IMR-90 (cell line): ENCODE results near the gene FOXO6. TPM values are rescaled to one million over a fixed set of nuclear protein-coding genes. Genes with fewer than 3 reads are reported as not detected.

Experiments
- ATAC-seq: fragments of 200-7000 bp; cut with Tn5 transposase; 2 replicates; pipeline ENCODE4 v1.9.1; 2020; ENCODE audit warnings: low read depth, mild to moderate bottlenecking, moderate library complexity
- BruUV-seq: library from RNA; stranded (reverse); fragments of 400-500 nt; replicated peaks from 2 replicates; lab custom pipeline; 2021; lab: Mats Ljungman, UMichigan
- CTCF ChIA-PET: fragments of 300-600 bp; formaldehyde crosslinking; extraction: SDS; loops from one replicate; lab custom pipeline; 2021; ENCODE audit warnings: antibody characterized with exemption; lab: Yijun Ruan, JAX
- POLR2A ChIA-PET: fragments of 300-600 bp; sonication (Branson Sonifier 250); formaldehyde crosslinking; loops from one replicate; lab custom pipeline; 2022; ENCODE audit warnings: antibody characterized with exemption; ENCODE audit not compliant: unreplicated experiment; lab: Charles Lee
- DNase-seq: peaks from one replicate; pipeline ENCODE4 v3.0.0; 2013
- H2AFZ ChIP-seq: replicated peaks from 2 replicates; pipeline ENCODE3; 2013; ENCODE audit warnings: low read length, mild to moderate bottlenecking; ENCODE audit not compliant: poor library complexity
- H2AK5ac ChIP-seq: 2 replicates; pipeline ENCODE4 v1.6.1; 2013; ENCODE audit warnings: low read depth, low read length, inconsistent platforms
- H2AK9ac ChIP-seq: replicated peaks from 2 replicates; pipeline ENCODE3; 2013; ENCODE audit warnings: mild to moderate bottlenecking, low read depth, low read length, moderate library complexity; ENCODE audit not compliant: poor library complexity
- H2BK120ac ChIP-seq: 2 replicates; pipeline ENCODE4 v1.6.1; 2013; ENCODE audit warnings: low read depth, low read length, inconsistent platforms
- H2BK15ac ChIP-seq: 3 replicates; pipeline ENCODE4 v1.6.1; 2013; ENCODE audit warnings: low read depth, low read length, inconsistent platforms
- H2BK20ac ChIP-seq: 2 replicates; pipeline ENCODE4 v1.6.1; 2013; ENCODE audit warnings: low read depth, mild to moderate bottlenecking, inconsistent platforms, low read length, moderate library complexity
- H2BK5ac ChIP-seq: 2 replicates; pipeline ENCODE4 v1.6.1; 2013; ENCODE audit warnings: mild to moderate bottlenecking, low read depth, low read length, inconsistent platforms; ENCODE audit not compliant: poor library complexity, severe bottlenecking
- H3K14ac ChIP-seq: replicated peaks from 2 replicates; pipeline ENCODE4 v1.6.1; 2013; ENCODE audit warnings: low read depth, low read length, inconsistent platforms
- H3K18ac ChIP-seq: 2 replicates; pipeline ENCODE4 v1.6.1; 2013; ENCODE audit warnings: low read depth, low read length, control low read depth
- H3K23ac ChIP-seq: 2 replicates; pipeline ENCODE4 v1.6.1; 2013; ENCODE audit warnings: low read depth, low read length, inconsistent platforms
- H3K27ac ChIP-seq: 2 replicates; pipeline ENCODE4 v1.5.1; 2013; ENCODE audit warnings: mild to moderate bottlenecking, control low read depth, low read length; ENCODE audit not compliant: insufficient read depth
- H3K27me3 ChIP-seq: 2 replicates; pipeline ENCODE4 v1.6.1; 2013; ENCODE audit warnings: low read length; ENCODE audit not compliant: control insufficient read depth, insufficient read depth
- H3K36me3 ChIP-seq: 2 replicates; pipeline ENCODE4 v1.6.1; 2013; ENCODE audit warnings: low read length, mixed read lengths; ENCODE audit not compliant: control insufficient read depth, insufficient read depth
- H3K4ac ChIP-seq: 2 replicates; pipeline ENCODE4 v1.6.1; 2013; ENCODE audit warnings: low read depth, low read length, inconsistent platforms
- H3K4me1 ChIP-seq: 2 replicates; pipeline ENCODE4 v1.6.1; 2013; ENCODE audit warnings: low read length, mixed read lengths; ENCODE audit not compliant: control insufficient read depth, insufficient read depth
- H3K4me2 ChIP-seq: 2 replicates; pipeline ENCODE4 v1.6.1; 2013; ENCODE audit warnings: low read depth, mild to moderate bottlenecking, control low read depth, low read length, moderate library complexity
- H3K4me3 ChIP-seq: 2 replicates; pipeline ENCODE4 v1.5.1; 2013; ENCODE audit warnings: low read depth, mild to moderate bottlenecking, control low read depth, low read length, moderate library complexity; ENCODE audit not compliant: insufficient read depth
- H3K56ac ChIP-seq: 2 replicates; pipeline ENCODE4 v1.6.1; 2013; ENCODE audit warnings: low read length, inconsistent platforms; ENCODE audit not compliant: insufficient read depth; ENCODE audit errors: extremely low read depth
- H3K79me1 ChIP-seq, 2 experiments: 2 replicates each; pipeline ENCODE4 v1.6.1; 2013; ENCODE audit warnings: low read length in 2 of 2, inconsistent platforms in 1 of 2, low read depth in 1 of 2
- H3K9ac ChIP-seq: 2 replicates; pipeline ENCODE4 v1.6.1; 2013; ENCODE audit warnings: low read depth, low read length, control low read depth
- H3K9me1 ChIP-seq: 2 replicates; pipeline ENCODE4 v1.6.1; 2013; ENCODE audit warnings: low read length, inconsistent platforms; ENCODE audit not compliant: insufficient read depth
- H3K9me3 ChIP-seq: 2 replicates; pipeline ENCODE4 v1.6.1; 2013; ENCODE audit warnings: low read length; ENCODE audit not compliant: control insufficient read depth, insufficient read depth
- H4K20me1 ChIP-seq: 2 replicates; pipeline ENCODE4 v1.6.1; 2013; ENCODE audit warnings: low read length, inconsistent platforms; ENCODE audit not compliant: insufficient read depth
- H4K5ac ChIP-seq: 2 replicates; pipeline ENCODE4 v1.6.1; 2013; ENCODE audit warnings: mild to moderate bottlenecking, low read depth, low read length, control low read depth
- H4K8ac ChIP-seq, 2 experiments: 2 replicates each; pipeline ENCODE4 v1.6.1; 2013; ENCODE audit warnings: low read depth in 2 of 2, low read length in 2 of 2, control low read depth in 1 of 2, inconsistent platforms in 1 of 2
- H4K91ac ChIP-seq: 2 replicates; pipeline ENCODE4 v1.6.1; 2013; ENCODE audit warnings: low read depth, low read length, inconsistent platforms; ENCODE audit not compliant: insufficient read depth
- MAFK ChIP-seq: IDR thresholded peaks from 2 replicates; pipeline ENCODE4 v1.6.1; 2012; ENCODE audit warnings: low read depth, low read length, improper control_type of control experiment
- WGBS, 2 experiments: methylation state at CpG; one replicate each; pipeline versions ENCODE4 v1.1.5 to v1.1.7; 2013; ENCODE audit warnings: missing lambda C conversion rate in 2 of 2; ENCODE audit not compliant: insufficient read length in 1 of 2; ENCODE audit errors: extremely low coverage in 2 of 2; 5-methylcytosine and 5-hydroxymethylcytosine counted together
- dilution Hi-C: fragments of 300-500 bp; cut with HindIII; formaldehyde crosslinking; loops from one replicate; pipeline ENCODE4 v1.14.3; 2018; ENCODE audit warnings: low sequenced_read_pairs; ENCODE audit not compliant: unreplicated experiment
- in situ Hi-C: fragments of 300-500 bp; cut with MboI; formaldehyde crosslinking; loops from 3 replicates; pipeline ENCODE4 v1.14.3; 2019; ENCODE audit warnings: low sequenced_read_pairs, inconsistent platforms, mixed read lengths
- intact Hi-C: fragments of 100-400 bp; cut with micrococcal nuclease; formaldehyde crosslinking; loops from 2 replicates; pipeline ENCODE4 v1.10.0; 2022
- polyA plus RNA-seq, 3 experiments: library from polyadenylated mRNA; depleted of rRNA; stranded (reverse); fragments of >200 nt; gene quantifications; 2 replicates each; pipeline ENCODE4 v1.2.3, GENCODE V29; 2012; ENCODE audit warnings: low replicate concordance in 1 of 3
- total RNA-seq: library from RNA; depleted of rRNA; stranded (reverse); fragments of >200 nt; gene quantifications from 2 replicates; pipeline ENCODE4 v1.2.3, GENCODE V29; 2012

FOXO6 gene
- total and polyA plus RNA-seq, 2 of the 4 experiments (the other 2 are of a cell fraction) = not detected

DNA sequence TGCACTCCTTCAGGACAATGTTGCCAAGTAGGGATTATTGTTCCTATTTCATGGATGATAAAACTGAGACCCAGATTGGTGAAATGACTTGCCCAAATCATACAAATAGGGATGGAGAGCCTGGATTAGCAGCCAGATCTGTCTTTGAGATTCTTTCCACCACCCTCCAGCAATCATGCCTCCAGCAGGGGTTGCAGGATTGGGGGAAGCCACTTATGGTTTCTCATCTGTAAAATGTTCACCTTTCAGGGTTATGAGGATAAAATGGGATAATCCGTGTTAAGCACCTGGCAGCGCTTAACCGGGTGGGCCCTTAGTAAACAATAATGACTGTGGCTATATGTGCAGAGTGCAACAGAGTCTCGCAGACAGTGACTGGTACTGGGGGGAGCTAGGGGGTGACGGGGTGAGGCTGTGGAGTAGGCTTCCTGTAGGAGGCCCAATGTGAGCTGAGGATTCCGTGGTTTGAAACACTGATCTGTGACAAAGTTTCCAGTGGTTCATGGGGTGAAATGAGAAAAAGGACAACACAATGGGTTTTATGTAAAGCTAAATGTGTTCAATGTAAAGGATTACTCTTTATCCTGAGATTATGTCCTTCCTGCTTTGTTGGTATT is 33.7 kb upstream of the FOXO6 start:
- in situ Hi-C loops (no loop called here), dilution Hi-C loops (no loop called here), intact Hi-C loops (no loop called here)
- no peaks in the 10 kb centered on the region for H3K9me1 ChIP-seq
- ATAC-seq (no peak), DNase-seq (no peak)
- no peak overlapping the region for H2BK5ac ChIP-seq
- BruUV-seq = no TSS peak
- H4K20me1 ChIP-seq = no peaks in the 10 kb centered on the region
- H2AFZ ChIP-seq = no peak overlapping the region
- no peak overlapping the region for H2BK15ac ChIP-seq
- H3K4me3 ChIP-seq = no peak overlapping the region
- ChIA-PET POLR2A (interaction anchor here (0.7 kb wide), 1 partner anchor 12 kb away, joined by 5 read pairs; no protein-coding TSS in a partner anchor), CTCF (interaction anchor here (0.7 kb wide), 1 partner anchor 17 kb away, joined by 3 read pairs; no protein-coding TSS in a partner anchor)
- no peak overlapping the region for H3K27ac ChIP-seq
- H4K8ac ChIP-seq = no peak overlapping the region
- H3K4ac ChIP-seq = no peak overlapping the region
- H3K56ac ChIP-seq = no peak overlapping the region
- no peak overlapping the region for H4K5ac ChIP-seq
- peaks cover 25% of the 10 kb centered on the region for H3K27me3 ChIP-seq
- H3K4me2 ChIP-seq = no peak overlapping the region
- H3K9ac ChIP-seq = no peak overlapping the region
- no peak for TF ChIP-seq MAFK
- no peaks in the 10 kb centered on the region for H3K79me1 ChIP-seq
- no peak overlapping the region for H3K14ac ChIP-seq
- no peak overlapping the region for H2AK5ac ChIP-seq
- H3K9me3 ChIP-seq = peaks cover 2% of the 10 kb centered on the region; the same call in 1 of the 2 replicates
- H2BK20ac ChIP-seq = no peak overlapping the region
- H2AK9ac ChIP-seq = no peak overlapping the region
- H3K18ac ChIP-seq = no peak overlapping the region
- no peak overlapping the region for H2BK120ac ChIP-seq
- H3K23ac ChIP-seq = no peak overlapping the region
- H3K36me3 ChIP-seq = no peaks in the 10 kb centered on the region
- no peak overlapping the region for H4K91ac ChIP-seq
- H3K4me1 ChIP-seq = no peaks in the 10 kb centered on the region
- WGBS, 2 experiments = 55% methylated on average over 6 of the region's 6 CpGs; no CpG with 5 or more reads in 1 of the 2 experiments
